WI38 (cell line): ENCODE data around the gene HNRNPH2.

ENCODE experiments used
- H3K4me3 ChIP-seq: 2 replicates; pipeline ENCODE4 v1.5.1; 2011; ENCODE audit warnings: low read depth, mild to moderate bottlenecking, control low read depth, low read length
- CTCF ChIP-seq: IDR thresholded peaks from 2 replicates; pipeline ENCODE4 v1.5.1; 2012; ENCODE audit warnings: low read depth, mild to moderate bottlenecking, control low read depth, low read length

HNRNPH2 gene

GRCh38 chrX:101415180-101416145 lies 7.4 kb downstream of the HNRNPH2 start:
- peak; percentile 60 for TF ChIP-seq CTCF
- H3K4me3 ChIP-seq = no peak overlapping the region

- no peak overlapping the region for H3K4me3 ChIP-seq
- TF ChIP-seq CTCF = no peak
Measured at GRCh38 chrX:101416691-101417090, 8.7 kb downstream of the HNRNPH2 start.

GRCh38 chrX:101417190-101417589 lies 9.2 kb downstream of the HNRNPH2 start:
- no peak for TF ChIP-seq CTCF

GRCh38 chrX:101417981-101418841 lies 10.2 kb downstream of the HNRNPH2 start:
- peak overlapping the region; percentile 52 for H3K4me3 ChIP-seq

More at GRCh38 chrX:101417190-101417589, 9.2 kb downstream of the HNRNPH2 start:
- H3K4me3 ChIP-seq = no peak overlapping the region

GRCh38 chrX:101419489-101419888 lies 11.5 kb downstream of the HNRNPH2 start:
- H3K4me3 ChIP-seq = no peak overlapping the region

More at GRCh38 chrX:101417981-101418841, 10.2 kb downstream of the HNRNPH2 start:
- no peak for TF ChIP-seq CTCF

GRCh38 chrX:101427954-101428353 lies 19.9 kb downstream of the HNRNPH2 start:
- no peak for TF ChIP-seq CTCF

More at GRCh38 chrX:101419489-101419888, 11.5 kb downstream of the HNRNPH2 start:
- TF ChIP-seq CTCF = no peak

More at GRCh38 chrX:101427954-101428353, 19.9 kb downstream of the HNRNPH2 start:
- H3K4me3 ChIP-seq = no peak overlapping the region
